IMR-90 (cell line): ENCODE results near the gene THAP12. TPM values are rescaled to one million over a fixed set of nuclear protein-coding genes. Genes with fewer than 3 reads are reported as not detected.

Experiments used
- ATAC-seq: fragments of 200-7000 bp; cut with Tn5 transposase; 2 replicates; pipeline ENCODE4 v1.9.1; 2020; ENCODE audit warnings: low read depth, mild to moderate bottlenecking, moderate library complexity
- BruUV-seq: library from RNA; stranded (reverse); fragments of 400-500 nt; replicated peaks from 2 replicates; lab custom pipeline; 2021; lab: Mats Ljungman, UMichigan
- CTCF ChIA-PET: fragments of 300-600 bp; formaldehyde crosslinking; extraction: SDS; loops from one replicate; lab custom pipeline; 2021; ENCODE audit warnings: antibody characterized with exemption; lab: Yijun Ruan, JAX
- POLR2A ChIA-PET: fragments of 300-600 bp; sonication (Branson Sonifier 250); formaldehyde crosslinking; loops from one replicate; lab custom pipeline; 2022; ENCODE audit warnings: antibody characterized with exemption; ENCODE audit not compliant: unreplicated experiment; lab: Charles Lee
- DNase-seq: peaks from one replicate; pipeline ENCODE4 v3.0.0; 2013
- H2AFZ ChIP-seq: replicated peaks from 2 replicates; pipeline ENCODE3; 2013; ENCODE audit warnings: low read length, mild to moderate bottlenecking; ENCODE audit not compliant: poor library complexity
- H2AK5ac ChIP-seq: 2 replicates; pipeline ENCODE4 v1.6.1; 2013; ENCODE audit warnings: low read depth, low read length, inconsistent platforms
- H2AK9ac ChIP-seq: replicated peaks from 2 replicates; pipeline ENCODE3; 2013; ENCODE audit warnings: mild to moderate bottlenecking, low read depth, low read length, moderate library complexity; ENCODE audit not compliant: poor library complexity
- H2BK120ac ChIP-seq: 2 replicates; pipeline ENCODE4 v1.6.1; 2013; ENCODE audit warnings: low read depth, low read length, inconsistent platforms
- H2BK15ac ChIP-seq: 3 replicates; pipeline ENCODE4 v1.6.1; 2013; ENCODE audit warnings: low read depth, low read length, inconsistent platforms
- H2BK20ac ChIP-seq: 2 replicates; pipeline ENCODE4 v1.6.1; 2013; ENCODE audit warnings: low read depth, mild to moderate bottlenecking, inconsistent platforms, low read length, moderate library complexity
- H2BK5ac ChIP-seq: 2 replicates; pipeline ENCODE4 v1.6.1; 2013; ENCODE audit warnings: mild to moderate bottlenecking, low read depth, low read length, inconsistent platforms; ENCODE audit not compliant: poor library complexity, severe bottlenecking
- H3K14ac ChIP-seq: replicated peaks from 2 replicates; pipeline ENCODE4 v1.6.1; 2013; ENCODE audit warnings: low read depth, low read length, inconsistent platforms
- H3K18ac ChIP-seq: 2 replicates; pipeline ENCODE4 v1.6.1; 2013; ENCODE audit warnings: low read depth, low read length, control low read depth
- H3K23ac ChIP-seq: 2 replicates; pipeline ENCODE4 v1.6.1; 2013; ENCODE audit warnings: low read depth, low read length, inconsistent platforms
- H3K27ac ChIP-seq: 2 replicates; pipeline ENCODE4 v1.5.1; 2013; ENCODE audit warnings: mild to moderate bottlenecking, control low read depth, low read length; ENCODE audit not compliant: insufficient read depth
- H3K27me3 ChIP-seq: 2 replicates; pipeline ENCODE4 v1.6.1; 2013; ENCODE audit warnings: low read length; ENCODE audit not compliant: control insufficient read depth, insufficient read depth
- H3K36me3 ChIP-seq: 2 replicates; pipeline ENCODE4 v1.6.1; 2013; ENCODE audit warnings: low read length, mixed read lengths; ENCODE audit not compliant: control insufficient read depth, insufficient read depth
- H3K4ac ChIP-seq: 2 replicates; pipeline ENCODE4 v1.6.1; 2013; ENCODE audit warnings: low read depth, low read length, inconsistent platforms
- H3K4me1 ChIP-seq: 2 replicates; pipeline ENCODE4 v1.6.1; 2013; ENCODE audit warnings: low read length, mixed read lengths; ENCODE audit not compliant: control insufficient read depth, insufficient read depth
- H3K4me2 ChIP-seq: 2 replicates; pipeline ENCODE4 v1.6.1; 2013; ENCODE audit warnings: low read depth, mild to moderate bottlenecking, control low read depth, low read length, moderate library complexity
- H3K4me3 ChIP-seq: 2 replicates; pipeline ENCODE4 v1.5.1; 2013; ENCODE audit warnings: low read depth, mild to moderate bottlenecking, control low read depth, low read length, moderate library complexity; ENCODE audit not compliant: insufficient read depth
- H3K56ac ChIP-seq: 2 replicates; pipeline ENCODE4 v1.6.1; 2013; ENCODE audit warnings: low read length, inconsistent platforms; ENCODE audit not compliant: insufficient read depth; ENCODE audit errors: extremely low read depth
- H3K79me1 ChIP-seq, 2 experiments: 2 replicates each; pipeline ENCODE4 v1.6.1; 2013; ENCODE audit warnings: low read length in 2 of 2, inconsistent platforms in 1 of 2, low read depth in 1 of 2
- H3K9ac ChIP-seq: 2 replicates; pipeline ENCODE4 v1.6.1; 2013; ENCODE audit warnings: low read depth, low read length, control low read depth
- H3K9me1 ChIP-seq: 2 replicates; pipeline ENCODE4 v1.6.1; 2013; ENCODE audit warnings: low read length, inconsistent platforms; ENCODE audit not compliant: insufficient read depth
- H3K9me3 ChIP-seq: 2 replicates; pipeline ENCODE4 v1.6.1; 2013; ENCODE audit warnings: low read length; ENCODE audit not compliant: control insufficient read depth, insufficient read depth
- H4K20me1 ChIP-seq: 2 replicates; pipeline ENCODE4 v1.6.1; 2013; ENCODE audit warnings: low read length, inconsistent platforms; ENCODE audit not compliant: insufficient read depth
- H4K5ac ChIP-seq: 2 replicates; pipeline ENCODE4 v1.6.1; 2013; ENCODE audit warnings: mild to moderate bottlenecking, low read depth, low read length, control low read depth
- H4K8ac ChIP-seq, 2 experiments: 2 replicates each; pipeline ENCODE4 v1.6.1; 2013; ENCODE audit warnings: low read depth in 2 of 2, low read length in 2 of 2, control low read depth in 1 of 2, inconsistent platforms in 1 of 2
- H4K91ac ChIP-seq: 2 replicates; pipeline ENCODE4 v1.6.1; 2013; ENCODE audit warnings: low read depth, low read length, inconsistent platforms; ENCODE audit not compliant: insufficient read depth
- ELK1 ChIP-seq: fragments of 150-350 bp; IDR thresholded peaks from 2 replicates; pipeline ENCODE4 v1.6.1; 2016; ENCODE audit warnings: low read depth, mild to moderate bottlenecking, low read length, moderate library complexity, borderline replicate concordance
- MXI1 ChIP-seq: IDR thresholded peaks from 2 replicates; pipeline ENCODE4 v1.6.1; 2012; ENCODE audit warnings: low read depth, mild to moderate bottlenecking, low read length, moderate library complexity, borderline replicate concordance
- POLR2A ChIP-seq: IDR thresholded peaks from 2 replicates; pipeline ENCODE4 v1.6.1; 2012; ENCODE audit warnings: mild to moderate bottlenecking, low read depth, low read length
- SMC3 ChIP-seq: fragments of 150-350 bp; IDR thresholded peaks from 2 replicates; pipeline ENCODE4 v1.6.1; 2016; ENCODE audit warnings: low read depth, mild to moderate bottlenecking, antibody characterized with exemption, low read length, moderate library complexity
- WGBS, 2 experiments: methylation state at CpG; one replicate each; pipeline versions ENCODE4 v1.1.5 to v1.1.7; 2013; ENCODE audit warnings: missing lambda C conversion rate in 2 of 2; ENCODE audit not compliant: insufficient read length in 1 of 2; ENCODE audit errors: extremely low coverage in 2 of 2; 5-methylcytosine and 5-hydroxymethylcytosine counted together
- dilution Hi-C: fragments of 300-500 bp; cut with HindIII; formaldehyde crosslinking; loops from one replicate; pipeline ENCODE4 v1.14.3; 2018; ENCODE audit warnings: low sequenced_read_pairs; ENCODE audit not compliant: unreplicated experiment
- in situ Hi-C: fragments of 300-500 bp; cut with MboI; formaldehyde crosslinking; loops from 3 replicates; pipeline ENCODE4 v1.14.3; 2019; ENCODE audit warnings: low sequenced_read_pairs, inconsistent platforms, mixed read lengths
- intact Hi-C: fragments of 100-400 bp; cut with micrococcal nuclease; formaldehyde crosslinking; loops from 2 replicates; pipeline ENCODE4 v1.10.0; 2022
- polyA plus RNA-seq, 3 experiments: library from polyadenylated mRNA; depleted of rRNA; stranded (reverse); fragments of >200 nt; gene quantifications; 2 replicates each; pipeline ENCODE4 v1.2.3, GENCODE V29; 2012; ENCODE audit warnings: low replicate concordance in 1 of 3
- total RNA-seq: library from RNA; depleted of rRNA; stranded (reverse); fragments of >200 nt; gene quantifications from 2 replicates; pipeline ENCODE4 v1.2.3, GENCODE V29; 2012

Gene THAP12
- total and polyA plus RNA-seq, 2 of the 4 experiments (the other 2 are of a cell fraction), result 25.1 to 27.3 TPM

- Histone ChIP-seq H3K4me3 (no peak overlapping the region), H3K27ac (no peak overlapping the region), H2BK20ac (no peak overlapping the region), H3K23ac (no peak overlapping the region), H4K8ac (no peak overlapping the region), H3K4ac (no peak overlapping the region), H2AK9ac (no peak overlapping the region), H2AFZ (no peak overlapping the region), H4K20me1 (no peaks in the 10 kb centered on the region), H2BK5ac (no peak overlapping the region), H3K36me3 (no peaks in the 10 kb centered on the region), H3K9me3 (no peaks in the 10 kb centered on the region), H3K27me3 (peaks cover 49% of the 10 kb centered on the region), H3K79me1 (no peaks in the 10 kb centered on the region), H3K4me2 (no peak overlapping the region), H2BK120ac (no peak overlapping the region), H3K56ac (no peak overlapping the region), H3K14ac (no peak overlapping the region), H3K4me1 (no peaks in the 10 kb centered on the region), H2AK5ac (no peak overlapping the region), H4K91ac (no peak overlapping the region), H3K9ac (no peak overlapping the region), H3K18ac (no peak overlapping the region), H2BK15ac (no peak overlapping the region), H3K9me1 (no peaks in the 10 kb centered on the region), H4K5ac (no peak overlapping the region)
- in situ Hi-C loops (loop anchor here (5.0 to 10.0 kb wide), 3 partner anchors 102 to 510 kb away; no protein-coding TSS in a partner anchor), intact Hi-C loops (loop anchor here (5.0 kb wide), 2 partner anchors 77 to 162 kb away; no protein-coding TSS in a partner anchor), dilution Hi-C loops (no loop called here)
- ChIA-PET CTCF (interaction anchor here (1.1 to 2.5 kb wide), 2 partner anchors 107 to 418 kb away, joined by 3 to 14 read pairs; no protein-coding TSS in a partner anchor), POLR2A (no interaction called here)
- TF ChIP-seq ELK1, result no peak
- TF ChIP-seq SMC3, result no peak
- TF ChIP-seq MXI1, result no peak
- no peak for TF ChIP-seq POLR2A
- BruUV-seq, result no TSS peak
- ATAC-seq, result peak; percentile 76
- WGBS, 2 experiments, result 83% methylated on average over 1 of the region's 4 CpGs; no CpG with 5 or more reads in 1 of the 2 experiments
- peak; percentile 61 for DNase-seq
These were observed 66.2 kb downstream of the THAP12 start for GRCh38 chr11:76314741-76315090.
